GM10847 (cell line): ENCODE measurements around the gene GET4.

Experiments
- POLR2A ChIP-seq: IDR thresholded peaks from 2 replicates; pipeline ENCODE4 v1.6.1; 2011; ENCODE audit not compliant: insufficient read length; ENCODE audit errors: extremely low read depth

The GET4 gene

DNA sequence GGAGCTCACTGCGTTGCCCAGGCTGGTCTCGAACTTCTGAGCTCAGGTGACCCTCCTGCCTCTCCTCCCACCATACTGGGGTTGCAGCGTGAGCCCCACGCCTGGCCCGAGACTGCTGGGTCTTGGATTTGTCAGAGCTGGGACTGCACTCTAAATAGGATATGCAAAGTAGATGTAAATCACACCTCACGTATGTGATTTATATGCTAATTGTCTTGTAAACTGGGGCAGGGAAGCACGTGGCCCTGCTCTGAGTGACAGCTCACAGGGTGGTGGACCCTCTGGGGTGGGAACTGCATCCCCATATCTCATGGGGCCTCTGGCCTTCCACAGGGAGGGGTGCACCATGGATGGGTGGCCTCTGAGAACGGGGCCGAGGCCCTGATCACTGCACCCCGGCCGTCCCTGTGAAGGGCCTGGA lies 34.1 kb downstream of the GET4 start:
- TF ChIP-seq POLR2A: no peak

GRCh38 chr7:910931-911431 lies 34.6 kb downstream of the GET4 start:
- TF ChIP-seq POLR2A: no peak

- TF ChIP-seq POLR2A: no peak
Observed at GRCh38 chr7:911791-912480, 35.6 kb downstream of the GET4 start.

GRCh38 chr7:913736-914520 lies 37.6 kb downstream of the GET4 start:
- TF ChIP-seq POLR2A: no peak

GRCh38 chr7:914521-915194 lies 38.3 kb downstream of the GET4 start:
- no peak for TF ChIP-seq POLR2A

DNA sequence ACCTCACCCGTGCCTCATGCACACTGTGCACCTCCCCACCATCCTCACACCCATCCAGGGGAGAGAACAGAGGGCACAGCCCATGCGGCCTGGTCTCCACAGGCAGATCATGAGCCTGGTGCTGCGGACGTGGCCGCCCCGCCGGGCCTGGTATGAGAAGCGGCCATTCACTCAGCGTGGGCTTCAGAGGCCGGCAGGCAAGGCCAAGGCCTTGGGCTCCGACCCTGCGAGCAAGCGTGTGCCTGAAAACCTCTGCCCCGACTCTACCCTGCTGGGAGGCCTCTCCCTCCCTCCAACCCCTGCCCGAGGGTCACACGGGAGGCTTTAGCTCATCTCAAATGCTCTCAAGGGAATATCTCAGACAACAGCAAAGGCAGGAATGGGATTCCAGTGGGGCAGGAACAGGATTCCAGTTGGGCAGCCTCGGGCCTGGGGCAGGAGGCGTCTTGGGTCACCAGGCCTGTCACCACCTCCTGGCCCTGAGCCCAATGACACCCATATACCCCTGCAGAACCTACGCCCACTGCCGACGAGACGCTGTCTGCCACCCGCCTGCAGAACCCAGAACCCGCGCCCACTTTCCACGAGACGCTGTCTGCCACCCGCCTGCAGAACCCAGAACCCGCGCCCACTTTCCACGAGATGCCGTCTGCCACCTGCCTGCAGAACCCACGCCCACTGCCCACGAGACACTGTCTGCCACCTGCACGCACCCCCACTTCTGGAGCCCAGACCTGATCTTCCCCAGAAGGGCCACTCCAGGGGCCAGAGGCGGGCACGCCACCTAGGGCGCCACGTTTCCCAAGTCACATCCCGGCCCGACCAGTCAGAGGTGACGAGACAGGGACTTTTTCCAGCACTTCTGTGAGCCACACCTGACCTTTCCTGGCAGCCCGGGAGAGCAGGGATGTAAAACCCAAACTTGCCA lies 39.2 kb downstream of the GET4 start:
- no peak for TF ChIP-seq POLR2A

- TF ChIP-seq POLR2A: no peak
Observed at GRCh38 chr7:916291-916941, 40.1 kb downstream of the GET4 start.

DNA sequence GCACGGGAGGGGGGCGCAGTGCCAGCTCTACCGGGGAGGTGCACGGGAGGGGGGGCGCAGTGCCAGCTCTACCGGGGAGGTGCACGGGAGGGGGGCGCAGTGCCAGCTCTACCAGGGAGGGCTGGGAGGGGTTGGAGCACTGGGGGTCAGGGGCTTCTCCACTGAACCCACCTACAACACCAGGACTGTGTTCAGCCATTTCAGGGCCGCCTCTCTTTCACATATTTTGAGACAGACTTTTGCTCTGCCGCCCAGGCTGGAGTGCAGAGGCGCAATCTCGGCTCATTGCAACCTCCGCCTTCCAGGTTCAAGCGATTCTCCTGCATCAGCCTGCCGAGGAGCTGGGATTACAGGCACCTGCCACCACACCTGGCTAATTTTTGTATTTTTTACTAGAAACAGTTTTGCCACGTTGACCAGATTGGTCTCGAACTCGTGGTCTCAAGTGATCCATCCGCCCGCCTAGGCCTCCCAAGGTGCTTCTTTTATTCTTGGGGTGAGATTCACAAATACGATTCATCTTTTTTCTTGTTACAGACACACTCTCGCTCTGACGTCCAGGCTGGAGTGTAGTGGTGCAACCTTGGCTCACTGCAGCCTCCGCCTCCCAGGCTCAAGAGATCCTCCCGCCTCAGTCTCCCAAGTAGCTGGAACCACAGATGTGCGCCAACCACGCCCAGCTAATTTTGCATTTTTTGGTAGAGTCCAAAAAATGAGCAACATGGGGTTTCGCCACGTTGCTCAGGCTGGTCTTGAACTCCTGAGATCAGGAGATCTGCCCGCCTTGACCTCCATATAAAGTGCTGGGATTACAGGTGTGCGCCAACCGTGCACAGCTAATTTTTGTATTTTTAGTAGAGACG lies 41.1 kb downstream of the GET4 start:
- TF ChIP-seq POLR2A: no peak

- no peak for TF ChIP-seq POLR2A
Observed at GRCh38 chr7:918118-918425, 41.7 kb downstream of the GET4 start.

GRCh38 chr7:918441-919113 lies 42.2 kb downstream of the GET4 start:
- no peak for TF ChIP-seq POLR2A

DNA sequence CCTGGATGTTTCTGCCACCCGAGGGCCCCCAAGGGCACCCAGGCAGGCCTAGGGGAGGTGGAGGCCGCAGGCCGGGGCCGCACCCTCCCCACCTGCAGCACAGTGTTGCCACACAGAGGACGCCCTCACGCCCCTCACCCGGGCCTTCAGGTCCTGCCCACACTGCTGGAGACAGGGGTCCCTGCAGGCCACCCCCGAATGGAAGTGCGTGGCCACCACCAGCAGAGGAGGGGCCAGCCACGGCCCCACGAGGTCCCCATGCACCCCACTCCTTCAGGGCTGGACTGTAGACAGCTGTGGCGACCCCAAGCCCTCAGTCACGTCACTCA lies 42.7 kb downstream of the GET4 start:
- no peak for TF ChIP-seq POLR2A

DNA sequence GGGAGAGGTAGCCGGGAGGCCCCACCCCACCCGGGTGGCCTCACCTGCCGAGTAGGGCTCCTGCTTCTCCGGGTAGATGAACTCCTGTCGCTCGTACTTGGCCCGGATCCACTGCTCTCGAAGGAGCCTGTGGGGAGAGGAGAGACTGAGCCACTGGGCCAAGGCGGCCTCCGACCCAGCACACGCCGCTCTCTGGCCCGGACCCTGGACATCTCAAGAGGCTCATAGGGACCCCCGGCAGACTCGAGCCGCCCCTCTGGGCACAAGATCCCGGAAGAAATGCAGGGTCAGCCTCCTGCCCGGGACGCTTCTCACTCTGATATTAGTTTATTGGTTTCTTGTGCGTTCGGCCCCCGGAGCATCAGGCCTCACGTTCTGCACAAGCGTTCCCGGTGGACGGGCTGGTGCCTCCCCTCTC lies 43.6 kb downstream of the GET4 start:
- no peak for TF ChIP-seq POLR2A
